Lower lobe of right lung (tissue), 2 donors: ENCODE results near the gene SGCA. TPM values are rescaled to one million over a fixed set of nuclear protein-coding genes. Genes with fewer than 3 reads are reported as not detected.
A peak's percentile ranks its signal among the peaks of the same experiment; 100 is the strongest.

Source experiments
- ATAC-seq, 2 donors: fragments of 200-7000 bp; cut with Tn5 transposase; one replicate each; pipeline ENCODE4 v1.9.1; 2020 to 2022; ENCODE audit warnings: mild to moderate bottlenecking in 2 of 2, moderate library complexity in 2 of 2
- DNase-seq: peaks from one replicate; pipeline ENCODE4 v3.0.0-alpha.2; 2020
- H3K27ac ChIP-seq: fragments of 200-600 bp; one replicate; pipeline ENCODE4 v1.8.0; 2022
- H3K27me3 ChIP-seq: fragments of 200-600 bp; one replicate; pipeline ENCODE4 v1.8.0; 2022; ENCODE audit warnings: low read depth
- H3K36me3 ChIP-seq: fragments of 200-600 bp; one replicate; pipeline ENCODE4 v1.8.0; 2022; ENCODE audit warnings: mild to moderate bottlenecking
- H3K4me1 ChIP-seq: fragments of 200-600 bp; one replicate; pipeline ENCODE4 v1.8.0; 2022
- H3K4me3 ChIP-seq: fragments of 200-600 bp; one replicate; pipeline ENCODE4 v1.8.0; 2022; ENCODE audit warnings: mild to moderate bottlenecking
- H3K9me3 ChIP-seq: fragments of 200-600 bp; one replicate; pipeline ENCODE4 v1.8.0; 2022
- CTCF ChIP-seq: fragments of 200-600 bp; IDR thresholded peaks from one replicate; pipeline ENCODE4 v1.8.0; 2022; ENCODE audit warnings: antibody characterized with exemption, mild to moderate bottlenecking
- intact Hi-C: fragments of 100-400 bp; cut with DNase I; formaldehyde crosslinking; loops from one replicate; pipeline ENCODE4 v1.11.0; 2022
- total RNA-seq: library from RNA; stranded (reverse); fragmentation: NEBNext Ultra II Directional; extraction: Animal tissue kit (Norgen Biotek cat#: 25700); gene quantifications from one replicate; pipeline ENCODE4 v1.2.1, GENCODE V29; 2021
- donor health status: DM: no; HTN: yes; CAD: no; lungs with severe emphysema.

Gene SGCA
- total RNA-seq, 1 donor from 2014 or later = 9.1 TPM

DNA sequence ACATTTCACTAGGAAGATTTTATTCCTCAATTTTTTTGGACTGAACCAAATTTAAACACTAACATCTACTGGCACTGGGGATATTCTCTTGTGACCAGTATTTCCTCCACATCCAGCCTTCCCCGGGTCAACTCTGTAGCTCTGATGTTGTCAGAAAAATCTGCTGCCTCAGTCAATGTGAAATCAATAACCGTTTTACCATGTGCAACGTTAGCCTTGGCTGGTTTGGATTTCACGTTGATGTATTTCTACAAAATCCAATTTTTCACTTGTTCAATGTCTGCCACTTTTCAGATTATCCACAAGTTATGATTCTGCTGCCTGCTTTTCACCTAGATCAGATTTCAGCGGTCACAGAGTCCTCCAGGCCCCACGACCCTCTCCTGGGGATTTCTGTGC lies 7.1 kb downstream of the SGCA start:
- ATAC-seq (no peak), DNase-seq (no peak)
- Histone ChIP-seq H3K36me3 (no peaks in the 10 kb centered on the region), H3K4me3 (no peak overlapping the region), H3K27me3 (no peaks in the 10 kb centered on the region), H3K9me3 (no peaks in the 10 kb centered on the region), H3K27ac (peak overlapping the region; percentile 54), H3K4me1 (peaks cover 21% of the 10 kb centered on the region)
- intact Hi-C loops = no loop called here
- TF ChIP-seq CTCF = no peak

GRCh38 chr17:50173335-50173941 lies 7.6 kb downstream of the SGCA start:
- no peak for TF ChIP-seq CTCF
- H3K9me3 ChIP-seq = no peaks in the 10 kb centered on the region
- no peak overlapping the region for H3K4me3 ChIP-seq
- no peaks in the 10 kb centered on the region for H3K36me3 ChIP-seq
- peak overlapping the region; percentile 54 for H3K27ac ChIP-seq
- ATAC-seq = no peak
- H3K4me1 ChIP-seq = peaks cover 26% of the 10 kb centered on the region
- no peaks in the 10 kb centered on the region for H3K27me3 ChIP-seq
- no peak for DNase-seq
- intact Hi-C loops = no loop called here

GRCh38 chr17:50174444-50174843 lies 8.6 kb downstream of the SGCA start:
- TF ChIP-seq CTCF = no peak
- ATAC-seq = no peak
- no peaks in the 10 kb centered on the region for H3K9me3 ChIP-seq
- H3K36me3 ChIP-seq = no peaks in the 10 kb centered on the region
- intact Hi-C loops = no loop called here
- H3K27ac ChIP-seq = no peak overlapping the region
- no peak for DNase-seq
- peaks cover 25% of the 10 kb centered on the region for H3K4me1 ChIP-seq
- H3K27me3 ChIP-seq = no peaks in the 10 kb centered on the region
- H3K4me3 ChIP-seq = no peak overlapping the region

- no peak for TF ChIP-seq CTCF
- intact Hi-C loops = no loop called here
- ATAC-seq = no peak
- H3K36me3 ChIP-seq = no peaks in the 10 kb centered on the region
- no peaks in the 10 kb centered on the region for H3K9me3 ChIP-seq
- H3K27me3 ChIP-seq = no peaks in the 10 kb centered on the region
- H3K27ac ChIP-seq = no peak overlapping the region
- peaks cover 25% of the 10 kb centered on the region for H3K4me1 ChIP-seq
- DNase-seq = no peak
- no peak overlapping the region for H3K4me3 ChIP-seq
These were observed 9.4 kb downstream of the SGCA start for GRCh38 chr17:50175035-50175807.

DNA sequence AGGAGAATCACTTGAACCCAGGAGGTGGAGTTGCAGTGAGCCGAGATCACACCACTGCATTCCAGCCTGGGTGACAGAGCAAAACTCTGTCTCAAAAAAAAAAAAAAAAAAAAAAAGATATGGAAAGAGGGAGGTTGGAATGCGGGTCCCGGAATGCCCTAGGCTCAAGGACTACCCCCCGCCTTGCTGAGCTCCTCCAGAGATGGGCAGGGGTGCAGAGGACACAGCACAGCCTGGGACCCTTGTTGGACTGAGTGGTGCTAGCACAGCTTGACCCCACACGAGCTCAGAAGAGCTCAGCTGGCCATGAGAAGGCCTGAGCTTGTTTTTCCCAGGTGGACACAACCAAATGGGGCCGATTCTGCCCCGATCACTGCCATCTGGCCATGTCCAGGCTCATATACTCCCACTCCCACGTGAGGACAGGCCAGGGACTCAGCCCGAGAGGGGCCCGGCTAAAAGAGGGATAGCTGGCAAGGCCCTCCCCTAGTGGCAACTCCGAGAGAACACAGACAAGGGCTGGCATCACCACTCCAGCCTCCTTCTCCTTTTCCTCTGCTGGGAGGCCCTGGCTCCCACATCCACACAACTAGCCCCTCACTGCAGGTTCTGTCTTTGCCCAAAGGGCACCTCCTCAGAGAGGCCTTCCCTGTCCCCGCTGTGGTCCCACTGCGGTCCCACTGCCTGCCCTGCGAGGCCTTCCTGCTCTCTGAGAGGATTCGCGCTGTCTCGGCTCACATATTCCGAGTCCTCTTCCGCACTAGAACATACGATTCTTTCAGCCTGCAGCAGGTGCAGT lies 11.0 kb downstream of the SGCA start:
- no peaks in the 10 kb centered on the region for H3K36me3 ChIP-seq
- H3K27ac ChIP-seq = peak overlapping the region; percentile 64
- ATAC-seq (no peak), DNase-seq (no peak)
- intact Hi-C loops = no loop called here
- TF ChIP-seq CTCF = no peak
- H3K9me3 ChIP-seq = no peaks in the 10 kb centered on the region
- H3K27me3 ChIP-seq = no peaks in the 10 kb centered on the region
- no peak overlapping the region for H3K4me3 ChIP-seq
- H3K4me1 ChIP-seq = peaks cover 25% of the 10 kb centered on the region
